H9 (cell line): ENCODE data around the gene TMEM86A. TPM values are rescaled to one million over a fixed set of nuclear protein-coding genes. Genes with fewer than 3 reads are reported as not detected.

Experiments used
- DNase-seq: peaks from one replicate; pipeline ENCODE4 v3.0.0-alpha.2; 2017
- H2AFZ ChIP-seq: one replicate; pipeline ENCODE4 v1.6.1; 2013; ENCODE audit warnings: mild to moderate bottlenecking, low read length, control low read depth, moderate library complexity
- H2AK5ac ChIP-seq: 2 replicates; pipeline ENCODE4 v1.6.1; 2013; ENCODE audit warnings: low read length, control low read depth, mixed read lengths; ENCODE audit not compliant: insufficient read length
- H2BK120ac ChIP-seq: one replicate; pipeline ENCODE4 v1.6.1; 2013; ENCODE audit warnings: low read depth, mild to moderate bottlenecking, low read length, control low read depth, inconsistent platforms; ENCODE audit not compliant: poor library complexity, severe bottlenecking
- H2BK12ac ChIP-seq: 2 replicates; pipeline ENCODE4 v1.6.1; 2013; ENCODE audit warnings: low read length, control low read depth, mixed read lengths, low read depth; ENCODE audit not compliant: insufficient read length
- H2BK15ac ChIP-seq: 2 replicates; pipeline ENCODE4 v1.6.1; 2013; ENCODE audit warnings: low read depth, low read length, control low read depth
- H2BK20ac ChIP-seq: one replicate; pipeline ENCODE4 v1.6.1; 2013; ENCODE audit warnings: low read depth, mild to moderate bottlenecking, low read length, control low read depth, inconsistent platforms; ENCODE audit not compliant: poor library complexity, severe bottlenecking
- H2BK5ac ChIP-seq: 2 replicates; pipeline ENCODE4 v1.6.1; 2013; ENCODE audit warnings: low read length, control low read depth, mixed read lengths; ENCODE audit not compliant: insufficient read length
- H3K14ac ChIP-seq: 2 replicates; pipeline ENCODE4 v1.6.1; 2013; ENCODE audit warnings: low read length, control low read depth; ENCODE audit not compliant: insufficient read depth
- H3K18ac ChIP-seq: 2 replicates; pipeline ENCODE4 v1.6.1; 2013; ENCODE audit warnings: low read depth, mild to moderate bottlenecking, mixed read lengths, low read length, control low read depth; ENCODE audit not compliant: insufficient read length
- H3K23ac ChIP-seq: 2 replicates; pipeline ENCODE4 v1.6.1; 2013; ENCODE audit warnings: low read length, control low read depth, mixed read lengths, low read depth; ENCODE audit not compliant: insufficient read length
- H3K23me2 ChIP-seq: 2 replicates; pipeline ENCODE4 v1.6.1; 2013; ENCODE audit warnings: low read depth, mild to moderate bottlenecking, mixed read lengths, low read length, control low read depth; ENCODE audit not compliant: insufficient read length, poor library complexity, severe bottlenecking
- H3K27ac ChIP-seq: 2 replicates; pipeline ENCODE4 v1.5.1; 2013; ENCODE audit warnings: low read length, control low read depth, mixed read lengths, low read depth; ENCODE audit not compliant: insufficient read length
- H3K27me3 ChIP-seq: 2 replicates; pipeline ENCODE4 v1.6.1; 2013; ENCODE audit warnings: low read length, control low read depth, inconsistent platforms; ENCODE audit not compliant: insufficient read depth
- H3K4ac ChIP-seq: 2 replicates; pipeline ENCODE4 v1.6.1; 2013; ENCODE audit warnings: low read depth, mild to moderate bottlenecking, control low read depth, inconsistent platforms, low read length, moderate library complexity
- H3K4me1 ChIP-seq: 2 replicates; pipeline ENCODE4 v1.6.1; 2013; ENCODE audit warnings: low read length, control low read depth, inconsistent platforms; ENCODE audit not compliant: insufficient read depth
- H3K4me2 ChIP-seq: 2 replicates; pipeline ENCODE4 v1.6.1; 2013; ENCODE audit warnings: low read length, control low read depth, mixed read lengths; ENCODE audit not compliant: insufficient read length, insufficient read depth
- H3K56ac ChIP-seq: 2 replicates; pipeline ENCODE4 v1.6.1; 2013; ENCODE audit warnings: low read depth, mild to moderate bottlenecking, mixed read lengths, low read length, control low read depth; ENCODE audit not compliant: insufficient read length
- H3K79me1 ChIP-seq: 2 replicates; pipeline ENCODE4 v1.6.1; 2013; ENCODE audit warnings: low read depth, mild to moderate bottlenecking, moderate library complexity, low read length, control low read depth, inconsistent platforms; ENCODE audit not compliant: insufficient read depth, poor library complexity, severe bottlenecking
- H3K79me2 ChIP-seq: 2 replicates; pipeline ENCODE4 v1.6.1; 2013; ENCODE audit warnings: low read length, control low read depth, inconsistent platforms; ENCODE audit not compliant: insufficient read depth
- H3K9ac ChIP-seq: 2 replicates; pipeline ENCODE4 v1.6.1; 2013; ENCODE audit warnings: low read length, control low read depth, mixed read lengths; ENCODE audit not compliant: insufficient read length; ENCODE audit errors: extremely low read depth
- H3K9me3 ChIP-seq: one replicate; pipeline ENCODE4 v1.6.1; 2013; ENCODE audit warnings: low read depth, low read length, inconsistent platforms; ENCODE audit not compliant: control insufficient read depth
- H3T11ph ChIP-seq: one replicate; pipeline ENCODE4 v1.6.1; 2013; ENCODE audit warnings: mild to moderate bottlenecking, low read length, control low read depth, inconsistent platforms
- H4K20me1 ChIP-seq: one replicate; pipeline ENCODE4 v1.6.1; 2013; ENCODE audit not compliant: control insufficient read depth, insufficient read length, insufficient read depth
- H4K5ac ChIP-seq: 2 replicates; pipeline ENCODE4 v1.6.1; 2013; ENCODE audit warnings: low read depth, mild to moderate bottlenecking, mixed read lengths, low read length, control low read depth; ENCODE audit not compliant: insufficient read length
- H4K8ac ChIP-seq: replicated peaks from 2 replicates; pipeline ENCODE4 v1.6.1; 2013; ENCODE audit warnings: low read length, control low read depth, mixed read lengths, low read depth; ENCODE audit not compliant: insufficient read length
- H4K91ac ChIP-seq: 2 replicates; pipeline ENCODE4 v1.6.1; 2013; ENCODE audit warnings: low read depth, mild to moderate bottlenecking, moderate library complexity, mixed read lengths, low read length, control low read depth; ENCODE audit not compliant: insufficient read length
- H3K27ac Mint-ChIP-seq, 3 experiments: 2 replicates in 2 of 3; 3 replicates in 1 of 3; pipeline ENCODE4 v1.8.0; 2020 to 2021; ENCODE audit warnings: mixed read lengths in 3 of 3, mild to moderate bottlenecking in 1 of 3, moderate library complexity in 1 of 3
- H3K27me3 Mint-ChIP-seq: 2 replicates; pipeline ENCODE4 v1.8.0; 2021; ENCODE audit warnings: low read depth, mild to moderate bottlenecking, moderate library complexity, mixed read lengths
- H3K36me3 Mint-ChIP-seq, 3 experiments: 2 replicates in 2 of 3; 3 replicates in 1 of 3; pipeline ENCODE4 v1.8.0; 2020 to 2021; ENCODE audit warnings: low read depth in 3 of 3, mixed read lengths in 3 of 3; ENCODE audit not compliant: insufficient read depth in 1 of 3
- H3K4me1 Mint-ChIP-seq, 2 experiments: 2 replicates each; pipeline ENCODE4 v1.8.0; 2020; ENCODE audit warnings: mixed read lengths in 2 of 2
- H3K4me3 Mint-ChIP-seq, 2 experiments: 2 replicates in 1 of 2; 3 replicates in 1 of 2; pipeline ENCODE4 v1.8.0; 2020 to 2021; ENCODE audit warnings: mild to moderate bottlenecking in 2 of 2, mixed read lengths in 2 of 2, moderate library complexity in 1 of 2
- H3K9me3 Mint-ChIP-seq, 2 experiments: 2 replicates in 1 of 2; 3 replicates in 1 of 2; pipeline ENCODE4 v1.8.0; 2020; ENCODE audit warnings: mild to moderate bottlenecking in 2 of 2, mixed read lengths in 2 of 2, moderate library complexity in 1 of 2
- WGBS: extraction: QIAGEN DNeasy Blood & Tissue Kit; methylation state at CpG from one replicate; pipeline ENCODE4 v1.1.7; 2013; ENCODE audit warnings: missing lambda C conversion rate, low lambda C conversion rate, mixed read lengths; ENCODE audit not compliant: insufficient read length; ENCODE audit errors: extremely low coverage; 5-methylcytosine and 5-hydroxymethylcytosine counted together
- total RNA-seq: library from RNA; stranded (reverse); gene quantifications from 2 replicates; pipeline ENCODE4 v1.2.1, GENCODE V29; 2021
- TF ChIP-seq, protein P1 (sequence below): fragments of 200-600 bp; sonication (generic); conservative IDR thresholded peaks from 3 replicates; pipeline ENCODE4 v1.8.0; 2021; ENCODE audit warnings: antibody characterized with exemption, mild to moderate bottlenecking

TMEM86A gene
- total RNA-seq, 1 experiment from 2014 or later = 2.3 TPM

DNA sequence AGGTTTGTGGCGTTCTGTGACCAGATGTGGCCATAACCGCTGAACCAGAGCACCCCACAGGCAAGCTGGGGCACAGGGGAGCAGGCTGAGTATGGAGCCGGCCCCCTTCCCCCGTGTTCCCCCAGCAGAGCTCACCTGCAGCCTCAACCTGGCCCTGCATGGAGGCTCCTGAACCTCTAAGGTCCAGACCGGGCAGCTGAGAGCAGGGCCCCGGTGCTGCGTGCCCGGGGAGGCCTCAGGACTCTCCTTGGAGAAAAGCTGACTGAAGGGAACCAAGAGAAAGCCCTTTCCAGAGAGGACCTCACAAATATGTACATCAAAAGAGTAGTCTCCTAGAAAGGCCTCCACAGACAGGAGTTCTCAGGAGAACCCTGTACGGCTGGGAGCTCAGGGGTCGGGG, 44.8 kb downstream of the TMEM86A start:
- TF ChIP-seq, protein P1, sequence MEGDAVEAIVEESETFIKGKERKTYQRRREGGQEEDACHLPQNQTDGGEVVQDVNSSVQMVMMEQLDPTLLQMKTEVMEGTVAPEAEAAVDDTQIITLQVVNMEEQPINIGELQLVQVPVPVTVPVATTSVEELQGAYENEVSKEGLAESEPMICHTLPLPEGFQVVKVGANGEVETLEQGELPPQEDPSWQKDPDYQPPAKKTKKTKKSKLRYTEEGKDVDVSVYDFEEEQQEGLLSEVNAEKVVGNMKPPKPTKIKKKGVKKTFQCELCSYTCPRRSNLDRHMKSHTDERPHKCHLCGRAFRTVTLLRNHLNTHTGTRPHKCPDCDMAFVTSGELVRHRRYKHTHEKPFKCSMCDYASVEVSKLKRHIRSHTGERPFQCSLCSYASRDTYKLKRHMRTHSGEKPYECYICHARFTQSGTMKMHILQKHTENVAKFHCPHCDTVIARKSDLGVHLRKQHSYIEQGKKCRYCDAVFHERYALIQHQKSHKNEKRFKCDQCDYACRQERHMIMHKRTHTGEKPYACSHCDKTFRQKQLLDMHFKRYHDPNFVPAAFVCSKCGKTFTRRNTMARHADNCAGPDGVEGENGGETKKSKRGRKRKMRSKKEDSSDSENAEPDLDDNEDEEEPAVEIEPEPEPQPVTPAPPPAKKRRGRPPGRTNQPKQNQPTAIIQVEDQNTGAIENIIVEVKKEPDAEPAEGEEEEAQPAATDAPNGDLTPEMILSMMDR = no peak

More for the DNA sequence above, 44.8 kb downstream of the TMEM86A start:
- no peak overlapping the region for H3K4me3 Mint-ChIP-seq
- Histone ChIP-seq H4K8ac (no peak overlapping the region), H3K27ac (no peak overlapping the region), H2BK120ac (no peak overlapping the region), H2BK5ac (no peak overlapping the region), H3K18ac (no peak overlapping the region), H3K9ac (no peak overlapping the region), H4K5ac (no peak overlapping the region), H3K79me2 (no peaks in the 10 kb centered on the region), H3K23ac (no peak overlapping the region), H2BK20ac (no peak overlapping the region), H4K20me1 (no peaks in the 10 kb centered on the region), H3K4ac (no peak overlapping the region), H3K9me3 (no peaks in the 10 kb centered on the region), H3K56ac (no peak overlapping the region), H2BK15ac (no peak overlapping the region), H4K91ac (no peak overlapping the region), H3K79me1 (no peaks in the 10 kb centered on the region), H3K14ac (no peak overlapping the region; the same call in 1 of the 2 replicates), H3K27me3 (no peaks in the 10 kb centered on the region), H3K23me2 (no peaks in the 10 kb centered on the region), H3T11ph (no peak overlapping the region), H2BK12ac (no peak overlapping the region), H3K4me2 (no peak overlapping the region), H2AK5ac (no peak overlapping the region), H2AFZ (no peak overlapping the region), H3K4me1 (no peaks in the 10 kb centered on the region)
- H3K4me1 Mint-ChIP-seq = peaks cover 8 to 13% of the 10 kb centered on the region in 2 experiments
- no CpG with 5 or more reads among the region's 10 CpGs for WGBS
- DNase-seq = no peak
- no peaks in the 10 kb centered on the region; a peak in 1 of 5 replicates for H3K9me3 Mint-ChIP-seq
- peaks cover 4% of the 10 kb centered on the region for H3K27me3 Mint-ChIP-seq
- H3K27ac Mint-ChIP-seq = no peak overlapping the region
- H3K36me3 Mint-ChIP-seq = no peaks in the 10 kb centered on the region; a peak in 1 of 7 replicates
